ENCODE data around the gene SMAD9. TPM values are rescaled to one million over a fixed set of nuclear protein-coding genes. Genes with fewer than 3 reads are reported as not detected.

The SMAD9 gene
- total and polyA plus RNA-seq, 2 of the 8 experiments (the other 6 are each of a cell fraction or from before 2014, with no cell fraction given), result 0.45 to 1.0 TPM

- Histone ChIP-seq H4K91ac (replicated peaks; ENCODE audit: insufficient read length, low read length) (no peak overlapping the region), H3K4me3 (ENCODE audit: extremely low read depth in 1 of 4, insufficient read depth in 2 of 4, low read depth in 3 of 4, low read length in 4 of 4) (no peak overlapping the region), H3K23me2 (ENCODE audit: low read depth, low read length) (no peaks in the 10 kb centered on the region), H2AFZ (ENCODE audit: low read length) (no peak overlapping the region), H2BK20ac (ENCODE audit: low read length) (no peak overlapping the region), H3K79me2 (ENCODE audit: control insufficient read depth in 1 of 2, insufficient read depth in 2 of 2, low read length in 2 of 2) (no peaks in the 10 kb centered on the region), H2BK15ac (ENCODE audit: low read length) (no peak overlapping the region), H3K18ac (ENCODE audit: extremely low read depth, low read length) (no peak overlapping the region), H3K23ac (ENCODE audit: insufficient read length) (no peak overlapping the region), H4K8ac (ENCODE audit: extremely low read depth, insufficient read depth, low read length) (no peak overlapping the region), H4K20me1 (replicated peaks in 1 of 2; ENCODE audit: control insufficient read depth in 1 of 2, insufficient read depth in 2 of 2, low read length in 2 of 2) (no peaks in the 10 kb centered on the region), H3K27me3 (replicated peaks in 1 of 4; ENCODE audit: control insufficient read depth in 3 of 4, extremely low read depth in 1 of 4, insufficient read depth in 3 of 4, low read length in 3 of 4) (no peaks in the 10 kb centered on the region), H3K4me2 (ENCODE audit: insufficient read depth in 1 of 2, low read depth in 2 of 2, low read length in 2 of 2) (no peak overlapping the region), H2BK5ac (ENCODE audit: low read depth, low read length) (no peak overlapping the region), H3K9ac (replicated peaks in 1 of 4; ENCODE audit: extremely low read depth in 1 of 4, low read depth in 3 of 4, low read length in 3 of 4) (no peak overlapping the region), H2AK5ac (ENCODE audit: low read depth, low read length) (no peak overlapping the region), H3K4me1 (replicated peaks in 1 of 4; ENCODE audit: control insufficient read depth in 3 of 4, insufficient read depth in 4 of 4, low read length in 3 of 4) (no peaks in the 10 kb centered on the region), H2BK120ac (replicated peaks; ENCODE audit: low read depth, low read length) (no peak overlapping the region), H3K9me3 (ENCODE audit: insufficient read depth in 2 of 2, low read depth in 1 of 2, low read length in 1 of 2) (no peaks in the 10 kb centered on the region), H3K27ac (ENCODE audit: low read depth, low read length) (no peak overlapping the region), H3K36me3 (ENCODE audit: control insufficient read depth in 2 of 4, insufficient read depth in 4 of 4, low read length in 3 of 4) (no peaks in the 10 kb centered on the region), H3K4ac (replicated peaks; ENCODE audit: insufficient read length, low read depth, low read length) (no peak overlapping the region), H2BK12ac (ENCODE audit: low read depth, low read length) (no peak overlapping the region), H3K14ac (ENCODE audit: insufficient read length) (no peak overlapping the region), H3K56ac (replicated peaks; ENCODE audit: insufficient read length, low read depth, low read length) (no peak overlapping the region), H4K5ac (ENCODE audit: insufficient read length, low read depth, low read length) (no peak overlapping the region), H3K79me1 (ENCODE audit: low read depth, low read length) (no peaks in the 10 kb centered on the region)
- DNase-seq (ENCODE audit: low read depth in 1 of 2, low spot score in 2 of 2) (no peak), FAIRE-seq (no peak)
- ChIA-PET CTCF (ENCODE audit: partially characterized antibody) (interaction anchor here (1.0 to 1.1 kb wide), 4 partner anchors 11 to 145 kb away, joined by 3 read pairs; no protein-coding TSS in a partner anchor), POLR2A (ENCODE audit: partially characterized antibody) (no interaction called here)
- WGBS, 2 experiments (ENCODE audit: extremely low coverage in 1 of 2, insufficient coverage in 1 of 2, insufficient read length in 1 of 2, insufficient replicate concordance in 2 of 2, low coverage in 1 of 2, low lambda C conversion rate in 2 of 2, missing lambda C conversion rate in 1 of 2), result 89% methylated on average over 2 of the region's 2 CpGs; no CpG with 5 or more reads in 1 of the 2 experiments
- TF ChIP-seq YY1 (IDR thresholded peaks at IDR 0.05; ENCODE audit: low read depth, low read length) (no peak), CHD2 (IDR thresholded peaks at IDR 0.05; ENCODE audit: low read length) (no peak), FOSL1 (IDR thresholded peaks at IDR 0.05; ENCODE audit: insufficient read depth, low read depth, low read length) (no peak), JUN (IDR thresholded peaks at IDR 0.05; ENCODE audit: low read depth, low read length) (no peak), CBX5 (IDR thresholded peaks at IDR 0.05; ENCODE audit: low read depth, low read length) (no peak), ASH2L (IDR thresholded peaks at IDR 0.05; ENCODE audit: low read length) (no peak), NANOG (IDR thresholded peaks at IDR 0.05; ENCODE audit: insufficient read depth, low read depth, low read length, poor library complexity, severe bottlenecking) (no peak), CHD1 (IDR thresholded peaks at IDR 0.05; ENCODE audit: low read depth, low read length) (no peak), RNF2 (IDR thresholded peaks at IDR 0.05; ENCODE audit: borderline replicate concordance, low read depth, low read length, missing control alignments, poor library complexity, severe bottlenecking) (no peak), RBBP5 (IDR thresholded peaks at IDR 0.05; ENCODE audit: borderline replicate concordance, low read depth, low read length) (no peak), SIN3A (conservative IDR thresholded peaks at IDR 0.05 in 1 of 2, IDR thresholded peaks at IDR 0.05 in 1 of 2; ENCODE audit: low read depth in 1 of 2, low read length in 2 of 2) (no peak), KDM4A (IDR thresholded peaks at IDR 0.05; ENCODE audit: low read depth, low read length, severe bottlenecking) (no peak), TCF12 (IDR thresholded peaks at IDR 0.05; ENCODE audit: low read depth, low read length) (no peak)
These were observed 39.1 kb downstream of the SMAD9 start for GRCh38 chr13:36880961-36881360.
